Osteoblast (primary cell): Measurements from ENCODE around the gene HESX1. TPM values are rescaled to one million over a fixed set of nuclear protein-coding genes. Genes with fewer than 3 reads are reported as not detected.

Source experiments
- DNase-seq: peaks from one replicate; pipeline ENCODE4 v3.0.0; 2011; ENCODE audit warnings: low spot score, mixed read lengths; ENCODE audit not compliant: insufficient read length; ENCODE audit errors: missing footprints
- H2AFZ ChIP-seq: 2 replicates; pipeline ENCODE4 v1.6.0; 2011; ENCODE audit warnings: mild to moderate bottlenecking, low read length
- H3K27ac ChIP-seq: 2 replicates; pipeline ENCODE4 v1.5.1; 2011; ENCODE audit warnings: mild to moderate bottlenecking, low read depth, low read length, moderate library complexity
- H3K27me3 ChIP-seq: 2 replicates; pipeline ENCODE4 v1.6.0; 2012; ENCODE audit warnings: mild to moderate bottlenecking, control low read depth, inconsistent platforms, low read length, moderate library complexity; ENCODE audit not compliant: insufficient read depth
- H3K36me3 ChIP-seq: 2 replicates; pipeline ENCODE4 v1.5.1; 2011; ENCODE audit warnings: mild to moderate bottlenecking, low read length, control low read depth, moderate library complexity; ENCODE audit not compliant: insufficient read depth
- H3K4me1 ChIP-seq: 2 replicates; pipeline ENCODE4 v1.5.1; 2011; ENCODE audit warnings: mild to moderate bottlenecking, low read length, control low read depth, moderate library complexity; ENCODE audit not compliant: insufficient read depth
- H3K4me2 ChIP-seq: 2 replicates; pipeline ENCODE4 v1.6.0; 2011; ENCODE audit warnings: mild to moderate bottlenecking, low read length; ENCODE audit not compliant: insufficient read depth
- H3K4me3 ChIP-seq: fragments of 200-600 bp; sonication (generic); 3 replicates; pipeline ENCODE4 v1.5.1; 2012; ENCODE audit warnings: mild to moderate bottlenecking, low read length, inconsistent platforms; ENCODE audit not compliant: insufficient read depth
- H3K79me2 ChIP-seq: 2 replicates; pipeline ENCODE4 v1.6.0; 2012; ENCODE audit warnings: mild to moderate bottlenecking, low read length, control low read depth, inconsistent platforms; ENCODE audit not compliant: insufficient read depth
- H3K9me3 ChIP-seq: 2 replicates; pipeline ENCODE4 v1.5.1; 2011; ENCODE audit warnings: low read depth, low read length, control low read depth
- H4K20me1 ChIP-seq: 2 replicates; pipeline ENCODE4 v1.6.0; 2012; ENCODE audit warnings: mild to moderate bottlenecking, low read length, control low read depth; ENCODE audit not compliant: insufficient read depth
- total RNA-seq: library from RNA; depleted of rRNA; stranded (reverse); fragments of >200 nt; gene quantifications from 2 replicates; pipeline ENCODE4 v1.2.3, GENCODE V29; 2012
- TF ChIP-seq, protein P1 (sequence below): IDR thresholded peaks from 2 replicates; pipeline ENCODE4 v1.5.1; 2011; ENCODE audit warnings: mild to moderate bottlenecking, low read depth, low read length, moderate library complexity; ENCODE audit errors: extremely low read depth

HESX1 gene
- total RNA-seq, 1 donor, result 0.72 TPM

DNA sequence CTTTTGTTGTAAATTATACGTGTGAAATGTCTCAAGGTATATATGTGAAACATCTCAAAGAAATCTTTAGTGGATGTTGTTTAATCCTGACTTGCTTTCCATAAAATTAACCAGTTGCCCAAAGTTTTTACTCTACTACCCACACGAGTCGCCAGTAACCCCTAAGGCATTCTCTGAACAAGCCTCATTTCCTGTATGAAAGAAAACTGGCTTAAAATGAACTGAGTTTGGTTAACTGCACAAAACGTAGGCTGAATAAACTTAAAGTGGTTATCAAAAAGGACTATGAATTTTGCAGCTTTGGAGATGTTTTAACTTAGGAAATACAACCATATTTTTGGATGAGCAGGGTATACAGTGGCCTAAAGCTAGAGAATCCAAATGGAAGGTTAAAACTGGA, 25.1 kb upstream of the HESX1 start:
- Histone ChIP-seq H3K27ac (no peak overlapping the region), H4K20me1 (peaks cover 8% of the 10 kb centered on the region), H3K4me1 (peaks cover 29% of the 10 kb centered on the region), H3K36me3 (no peaks in the 10 kb centered on the region), H3K9me3 (no peaks in the 10 kb centered on the region), H3K4me2 (peak overlapping the region; percentile 48), H3K27me3 (no peaks in the 10 kb centered on the region), H3K79me2 (peaks cover 15% of the 10 kb centered on the region), H3K4me3 (no peak overlapping the region), H2AFZ (peak overlapping the region; percentile 70)
- TF ChIP-seq, protein P1, sequence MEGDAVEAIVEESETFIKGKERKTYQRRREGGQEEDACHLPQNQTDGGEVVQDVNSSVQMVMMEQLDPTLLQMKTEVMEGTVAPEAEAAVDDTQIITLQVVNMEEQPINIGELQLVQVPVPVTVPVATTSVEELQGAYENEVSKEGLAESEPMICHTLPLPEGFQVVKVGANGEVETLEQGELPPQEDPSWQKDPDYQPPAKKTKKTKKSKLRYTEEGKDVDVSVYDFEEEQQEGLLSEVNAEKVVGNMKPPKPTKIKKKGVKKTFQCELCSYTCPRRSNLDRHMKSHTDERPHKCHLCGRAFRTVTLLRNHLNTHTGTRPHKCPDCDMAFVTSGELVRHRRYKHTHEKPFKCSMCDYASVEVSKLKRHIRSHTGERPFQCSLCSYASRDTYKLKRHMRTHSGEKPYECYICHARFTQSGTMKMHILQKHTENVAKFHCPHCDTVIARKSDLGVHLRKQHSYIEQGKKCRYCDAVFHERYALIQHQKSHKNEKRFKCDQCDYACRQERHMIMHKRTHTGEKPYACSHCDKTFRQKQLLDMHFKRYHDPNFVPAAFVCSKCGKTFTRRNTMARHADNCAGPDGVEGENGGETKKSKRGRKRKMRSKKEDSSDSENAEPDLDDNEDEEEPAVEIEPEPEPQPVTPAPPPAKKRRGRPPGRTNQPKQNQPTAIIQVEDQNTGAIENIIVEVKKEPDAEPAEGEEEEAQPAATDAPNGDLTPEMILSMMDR, result no peak
- peak; percentile 82 for DNase-seq

DNA sequence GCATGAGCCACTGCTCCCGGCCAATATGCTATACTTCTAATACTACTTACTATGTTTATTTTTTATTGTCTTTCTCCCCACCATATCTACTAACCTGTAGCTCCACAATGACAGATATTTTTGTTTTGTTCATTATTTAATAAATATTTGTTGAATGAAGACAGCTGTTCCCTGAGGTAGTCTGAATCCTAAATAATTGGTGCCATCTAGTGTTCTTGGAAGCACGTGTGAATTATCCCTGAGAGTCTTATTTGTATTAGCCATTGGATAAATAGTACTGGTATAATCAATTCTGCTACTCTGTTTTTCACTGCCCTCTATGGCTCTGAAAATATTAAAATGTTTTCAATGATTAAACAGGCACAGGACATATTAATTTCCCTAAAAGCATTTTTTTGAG, 22.1 kb upstream of the HESX1 start:
- Histone ChIP-seq H3K4me1 (peaks cover 15% of the 10 kb centered on the region), H3K4me3 (no peak overlapping the region), H4K20me1 (no peaks in the 10 kb centered on the region), H3K79me2 (no peaks in the 10 kb centered on the region), H3K4me2 (no peak overlapping the region), H3K9me3 (no peaks in the 10 kb centered on the region), H2AFZ (no peak overlapping the region), H3K36me3 (no peaks in the 10 kb centered on the region), H3K27me3 (no peaks in the 10 kb centered on the region), H3K27ac (no peak overlapping the region)
- DNase-seq, result peak; percentile 3
- TF ChIP-seq, protein P1, result peak; percentile 31

DNA sequence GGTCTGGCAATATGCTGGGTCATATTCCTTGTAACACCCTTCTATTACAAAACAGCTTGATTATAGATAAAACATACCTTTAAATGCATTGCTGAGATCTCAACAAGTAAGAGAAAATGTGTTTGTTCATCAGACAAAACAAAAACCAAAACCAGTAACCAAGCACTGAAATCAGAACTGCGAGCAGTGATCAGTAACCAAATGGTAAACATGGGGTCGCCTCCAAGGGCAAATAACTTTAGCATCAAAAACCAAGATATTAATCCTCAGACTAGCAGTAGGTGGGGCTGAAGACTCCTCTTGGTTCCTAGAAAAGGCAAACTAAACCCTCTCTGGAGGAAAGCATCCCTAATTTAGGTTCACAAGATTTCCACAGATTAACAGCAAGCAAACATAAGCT, 6.6 kb upstream of the HESX1 start:
- TF ChIP-seq, protein P1, result no peak
- Histone ChIP-seq H3K27me3 (no peaks in the 10 kb centered on the region), H3K9me3 (no peaks in the 10 kb centered on the region), H4K20me1 (no peaks in the 10 kb centered on the region), H3K4me3 (no peak overlapping the region), H3K27ac (no peak overlapping the region), H2AFZ (no peak overlapping the region), H3K4me1 (no peaks in the 10 kb centered on the region), H3K36me3 (no peaks in the 10 kb centered on the region), H3K79me2 (no peaks in the 10 kb centered on the region), H3K4me2 (no peak overlapping the region)
- DNase-seq, result peak; percentile 29

DNA sequence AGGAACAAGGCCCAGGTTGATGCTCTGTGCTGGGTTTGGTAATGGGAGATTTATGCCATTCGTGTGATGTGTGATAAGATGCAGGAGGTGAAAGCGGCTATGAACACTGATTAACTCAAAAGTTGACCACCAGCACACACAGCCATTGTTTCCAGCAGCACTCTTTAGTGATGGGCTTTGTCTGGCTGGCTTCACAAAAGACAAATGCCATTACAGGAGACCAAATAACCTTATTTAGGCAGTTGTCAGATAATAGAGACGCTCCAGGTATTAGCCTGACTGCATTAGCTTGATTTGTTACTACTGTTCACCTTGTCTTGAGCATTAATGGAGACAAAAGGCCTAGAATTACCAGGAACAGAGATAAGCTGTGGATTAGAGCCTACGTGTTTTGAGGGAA, 5.1 kb downstream of the HESX1 start:
- DNase-seq, result no peak

More for the DNA sequence above, 5.1 kb downstream of the HESX1 start:
- Histone ChIP-seq H3K4me2 (no peak overlapping the region), H3K27me3 (peaks cover 5% of the 10 kb centered on the region), H3K27ac (no peak overlapping the region), H2AFZ (no peak overlapping the region), H3K9me3 (no peaks in the 10 kb centered on the region), H3K4me1 (no peaks in the 10 kb centered on the region), H4K20me1 (no peaks in the 10 kb centered on the region), H3K36me3 (no peaks in the 10 kb centered on the region), H3K4me3 (no peak overlapping the region), H3K79me2 (no peaks in the 10 kb centered on the region)
- TF ChIP-seq, protein P1, result no peak
